GM21367 (cell line): ENCODE results near the gene S100A6.

ENCODE experiments used
- ATAC-seq: cut with Tn5 transposase; IDR thresholded peaks from one replicate; pipeline ENCODE4 v1.9.1; 2021; ENCODE audit not compliant: unreplicated experiment

Gene S100A6

GRCh38 chr1:153505576-153505975 is 30.2 kb downstream of the S100A6 start:
- no peak for ATAC-seq

- ATAC-seq = no peak
Measured at GRCh38 chr1:153503766-153504165, 32.0 kb downstream of the S100A6 start.

GRCh38 chr1:153498746-153499145 is 37.0 kb downstream of the S100A6 start:
- no peak for ATAC-seq

GRCh38 chr1:153495536-153495935 is 40.3 kb downstream of the S100A6 start:
- no peak for ATAC-seq

- ATAC-seq = no peak
Measured at GRCh38 chr1:153494976-153495535, 40.7 kb downstream of the S100A6 start.

- no peak for ATAC-seq
Measured at GRCh38 chr1:153493343-153493960, 42.3 kb downstream of the S100A6 start.

GRCh38 chr1:153490272-153491051 is 45.3 kb downstream of the S100A6 start:
- no peak for ATAC-seq

- ATAC-seq = no peak
Measured at GRCh38 chr1:153488731-153489130, 47.1 kb downstream of the S100A6 start.

- no peak for ATAC-seq
Measured at GRCh38 chr1:153487707-153488106, 48.1 kb downstream of the S100A6 start.

GRCh38 chr1:153485863-153486262 is 49.9 kb downstream of the S100A6 start:
- no peak for ATAC-seq
